Bronchial epithelial cell (primary cell): ENCODE measurements around the gene LCOR. TPM values are rescaled to one million over a fixed set of nuclear protein-coding genes. Genes with fewer than 3 reads are reported as not detected.

Experiments
- DNase-seq: peaks from one replicate; pipeline ENCODE4 v3.0.0-alpha.2; 2010; ENCODE audit warnings: low read depth
- FAIRE-seq: peaks from 2 replicates; lab custom pipeline; 2011; peaks lifted over from hg19 to GRCh38; lab: Jason Lieb, UNC
- H3K27me3 ChIP-seq: 2 replicates; pipeline ENCODE4 v1.5.1; 2011; ENCODE audit warnings: low read length; ENCODE audit not compliant: control insufficient read depth, insufficient read depth
- H3K36me3 ChIP-seq: 2 replicates; pipeline ENCODE4 v1.5.1; 2011; ENCODE audit warnings: low read length; ENCODE audit not compliant: control insufficient read depth, insufficient read depth
- H3K4me3 ChIP-seq: 2 replicates; pipeline ENCODE4 v1.5.1; 2011; ENCODE audit warnings: mild to moderate bottlenecking, low read depth, low read length, control low read depth
- total RNA-seq: library from RNA; depleted of rRNA; stranded (reverse); fragments of >200 nt; gene quantifications from 2 replicates; pipeline ENCODE4 v1.2.1, GENCODE V29; 2014
- TF ChIP-seq, protein P1 (sequence below): IDR thresholded peaks from 2 replicates; pipeline ENCODE4 v1.5.1; 2011; ENCODE audit warnings: mild to moderate bottlenecking, moderate library complexity, low read length, control low read depth, inconsistent platforms; ENCODE audit not compliant: insufficient read depth, severe bottlenecking

LCOR gene
- total RNA-seq, 1 donor from 2014 or later, result 29.5 TPM

- Histone ChIP-seq H3K36me3 (no peaks in the 10 kb centered on the region), H3K27me3 (peaks cover 2% of the 10 kb centered on the region), H3K4me3 (no peak overlapping the region)
- FAIRE-seq (no peak), DNase-seq (peak; percentile 83)
- TF ChIP-seq, protein P1, sequence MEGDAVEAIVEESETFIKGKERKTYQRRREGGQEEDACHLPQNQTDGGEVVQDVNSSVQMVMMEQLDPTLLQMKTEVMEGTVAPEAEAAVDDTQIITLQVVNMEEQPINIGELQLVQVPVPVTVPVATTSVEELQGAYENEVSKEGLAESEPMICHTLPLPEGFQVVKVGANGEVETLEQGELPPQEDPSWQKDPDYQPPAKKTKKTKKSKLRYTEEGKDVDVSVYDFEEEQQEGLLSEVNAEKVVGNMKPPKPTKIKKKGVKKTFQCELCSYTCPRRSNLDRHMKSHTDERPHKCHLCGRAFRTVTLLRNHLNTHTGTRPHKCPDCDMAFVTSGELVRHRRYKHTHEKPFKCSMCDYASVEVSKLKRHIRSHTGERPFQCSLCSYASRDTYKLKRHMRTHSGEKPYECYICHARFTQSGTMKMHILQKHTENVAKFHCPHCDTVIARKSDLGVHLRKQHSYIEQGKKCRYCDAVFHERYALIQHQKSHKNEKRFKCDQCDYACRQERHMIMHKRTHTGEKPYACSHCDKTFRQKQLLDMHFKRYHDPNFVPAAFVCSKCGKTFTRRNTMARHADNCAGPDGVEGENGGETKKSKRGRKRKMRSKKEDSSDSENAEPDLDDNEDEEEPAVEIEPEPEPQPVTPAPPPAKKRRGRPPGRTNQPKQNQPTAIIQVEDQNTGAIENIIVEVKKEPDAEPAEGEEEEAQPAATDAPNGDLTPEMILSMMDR, result no peak
These were observed 192.3 kb downstream of the LCOR start for GRCh38 chr10:97024168-97025073.

GRCh38 chr10:97025613-97026242 lies 193.6 kb downstream of the LCOR start:
- no peaks in the 10 kb centered on the region for H3K36me3 ChIP-seq
- TF ChIP-seq, protein P1, result peak; percentile 75
- no peak overlapping the region for H3K4me3 ChIP-seq
- peaks cover 2% of the 10 kb centered on the region for H3K27me3 ChIP-seq
- DNase-seq (peak; percentile 27), FAIRE-seq (peak; percentile 52)

DNA sequence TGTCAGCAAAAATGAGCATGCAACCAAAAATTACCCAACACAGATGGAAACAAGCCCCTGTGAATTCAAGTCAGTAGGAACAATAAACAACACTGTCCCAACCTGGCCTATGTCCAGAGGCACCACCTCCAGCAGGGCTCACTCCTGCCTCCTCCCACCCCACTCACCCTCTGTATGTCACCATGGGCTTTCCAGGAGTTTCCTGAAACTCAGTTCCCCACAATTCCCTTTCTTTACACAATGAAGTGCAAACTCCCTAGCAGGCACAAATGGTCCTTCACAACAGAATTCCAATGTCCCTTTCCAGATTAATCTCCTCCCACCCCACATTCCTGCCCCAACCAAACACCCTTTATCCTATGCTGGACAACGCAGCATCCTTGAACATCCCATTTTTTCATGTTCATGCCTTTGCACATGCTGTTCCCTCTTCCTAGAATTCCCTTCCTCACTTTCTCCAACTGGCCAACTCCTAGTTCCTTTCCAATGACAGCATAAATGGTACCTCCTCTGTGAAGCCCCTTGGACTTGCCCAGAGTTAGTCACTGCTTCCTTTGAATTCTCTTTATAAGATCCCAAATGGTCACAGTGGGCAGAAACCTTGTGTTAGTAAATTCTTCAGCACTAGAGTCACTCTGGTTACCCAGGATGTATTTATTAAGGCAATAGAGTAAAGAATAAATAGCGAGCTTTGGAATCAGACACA lies 196.2 kb downstream of the LCOR start:
- FAIRE-seq (no peak), DNase-seq (peak; percentile 40)
- TF ChIP-seq, protein P1, result no peak
- H3K36me3 ChIP-seq, result no peaks in the 10 kb centered on the region
- no peak overlapping the region for H3K4me3 ChIP-seq
- peaks cover 2% of the 10 kb centered on the region for H3K27me3 ChIP-seq

DNA sequence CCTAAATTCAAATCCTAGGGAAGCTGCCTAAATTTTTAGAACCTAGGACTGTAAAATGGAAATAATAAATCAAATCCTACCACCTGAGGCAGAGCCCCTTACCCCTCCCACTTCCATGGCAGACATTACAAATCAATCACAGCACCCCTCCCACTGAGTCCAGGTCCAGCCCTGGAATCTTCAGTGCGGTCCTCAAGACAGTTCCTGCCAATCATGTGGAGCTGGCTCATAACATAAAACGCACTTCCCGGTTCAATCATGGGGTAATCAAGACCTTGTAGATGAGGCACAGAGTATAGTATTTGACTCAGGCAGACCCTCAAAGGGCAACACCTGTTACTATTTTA lies 196.7 kb downstream of the LCOR start:
- FAIRE-seq, result no peak
- no peak for DNase-seq

GRCh38 chr10:97029271-97029670 lies 197.2 kb downstream of the LCOR start:
- Histone ChIP-seq H3K36me3 (no peaks in the 10 kb centered on the region), H3K4me3 (no peak overlapping the region), H3K27me3 (peaks cover 2% of the 10 kb centered on the region)
- FAIRE-seq, result no peak
- DNase-seq, result no peak
- TF ChIP-seq, protein P1, result no peak

More for the DNA sequence above, 196.7 kb downstream of the LCOR start:
- H3K36me3 ChIP-seq, result no peaks in the 10 kb centered on the region
- TF ChIP-seq, protein P1, result no peak
- H3K4me3 ChIP-seq, result no peak overlapping the region
- peaks cover 2% of the 10 kb centered on the region for H3K27me3 ChIP-seq
